OCI-LY7 (cell line): ENCODE data around the gene CYB5R3. TPM values are rescaled to one million over a fixed set of nuclear protein-coding genes. Genes with fewer than 3 reads are reported as not detected.

Source experiments
- BruUV-seq: library from RNA; stranded (reverse); fragments of 400-500 nt; replicated peaks from 2 replicates; lab custom pipeline; 2021; lab: Mats Ljungman, UMichigan
- CTCF ChIA-PET: fragments of 300-600 bp; sonication (Branson Sonifier 250); formaldehyde crosslinking; loops from one replicate; lab custom pipeline; 2022; ENCODE audit warnings: antibody characterized with exemption; ENCODE audit not compliant: unreplicated experiment; lab: Charles Lee
- POLR2A ChIA-PET: fragments of 300-600 bp; sonication (Branson Sonifier 250); formaldehyde crosslinking; loops from one replicate; lab custom pipeline; 2022; ENCODE audit warnings: antibody characterized with exemption; lab: Charles Lee
- DNase-seq: peaks from one replicate; pipeline ENCODE4 v3.0.0-alpha.2; 2015; ENCODE audit warnings: low spot score
- H2AFZ ChIP-seq: fragments of 200-600 bp; sonication (generic), shearing (Covaris generic); 2 replicates; pipeline ENCODE4 v1.6.1; 2014; ENCODE audit warnings: mild to moderate bottlenecking, antibody characterized with exemption, low read length, moderate library complexity
- H3K27ac ChIP-seq: fragments of 200-600 bp; sonication (generic); 2 replicates; pipeline ENCODE4 v1.5.1; 2014; ENCODE audit warnings: mixed run types, low read depth, mild to moderate bottlenecking, moderate library complexity, low read length, inconsistent platforms; ENCODE audit not compliant: poor library complexity, severe bottlenecking
- H3K36me3 ChIP-seq: fragments of 200-600 bp; sonication (generic); 2 replicates; pipeline ENCODE4 v1.6.1; 2014; ENCODE audit warnings: mild to moderate bottlenecking, antibody characterized with exemption, low read length, moderate library complexity, mixed read lengths; ENCODE audit not compliant: insufficient read depth
- H3K4me1 ChIP-seq: fragments of 200-600 bp; sonication (generic); 2 replicates; pipeline ENCODE4 v1.5.1; 2014; ENCODE audit warnings: mild to moderate bottlenecking, low read length; ENCODE audit not compliant: insufficient read depth, poor library complexity, severe bottlenecking
- H3K4me2 ChIP-seq: fragments of 200-600 bp; sonication (generic); 2 replicates; pipeline ENCODE4 v1.6.1; 2014; ENCODE audit warnings: mild to moderate bottlenecking, low read length
- H3K4me3 ChIP-seq: fragments of 200-600 bp; sonication (generic); 2 replicates; pipeline ENCODE4 v1.5.1; 2014; ENCODE audit warnings: mild to moderate bottlenecking, low read depth, low read length; ENCODE audit not compliant: poor library complexity, severe bottlenecking
- H3K79me2 ChIP-seq: fragments of 200-600 bp; sonication (generic); 2 replicates; pipeline ENCODE4 v1.6.1; 2016; ENCODE audit warnings: low read depth, mild to moderate bottlenecking, low read length, moderate library complexity, mixed read lengths; ENCODE audit not compliant: insufficient read depth
- H3K9me2 ChIP-seq: fragments of 200-600 bp; sonication (generic); 2 replicates; pipeline ENCODE4 v1.6.1; 2016; ENCODE audit warnings: mild to moderate bottlenecking, low read length, mixed read lengths; ENCODE audit not compliant: insufficient read depth
- H3K9me3 ChIP-seq: fragments of 200-600 bp; sonication (generic); 2 replicates; pipeline ENCODE4 v1.6.1; 2014; ENCODE audit warnings: mild to moderate bottlenecking, mixed run types, low read length, mixed read lengths
- H4K20me1 ChIP-seq: fragments of 200-600 bp; sonication (generic); 2 replicates; pipeline ENCODE4 v1.6.1; 2014; ENCODE audit warnings: mild to moderate bottlenecking, antibody characterized with exemption, low read length, moderate library complexity, mixed read lengths; ENCODE audit not compliant: insufficient read depth
- EZH2phosphoT487 ChIP-seq: fragments of 200-600 bp; sonication (generic); IDR thresholded peaks from 2 replicates; pipeline ENCODE4 v1.6.1; 2018; ENCODE audit warnings: low read depth, borderline replicate concordance, mild to moderate bottlenecking, mixed run types, antibody characterized with exemption, low read length, moderate library complexity, mixed read lengths
- intact Hi-C: fragments of 100-400 bp; cut with micrococcal nuclease; formaldehyde crosslinking; loops from one replicate; pipeline ENCODE4 v1.10.0; 2022; ENCODE audit not compliant: unreplicated experiment
- total RNA-seq, 2 experiments: library from RNA; depleted of rRNA in 1 of 2; stranded (reverse); fragments of >200 nt in 1 of 2; shearing (Covaris generic) in 1 of 2; gene quantifications; 2 replicates each; pipeline ENCODE4 v1.2.3, GENCODE V29; 2014 to 2022
- TF ChIP-seq, protein P1 (sequence below): fragments of 200-600 bp; sonication (generic); conservative IDR thresholded peaks from 2 replicates; pipeline ENCODE4 v1.5.1; 2014; ENCODE audit warnings: mild to moderate bottlenecking, antibody characterized with exemption, low read length, moderate library complexity, mixed read lengths

The CYB5R3 gene
- total RNA-seq, 2 experiments from 2014 or later: 38.0 to 68.9 TPM

DNA sequence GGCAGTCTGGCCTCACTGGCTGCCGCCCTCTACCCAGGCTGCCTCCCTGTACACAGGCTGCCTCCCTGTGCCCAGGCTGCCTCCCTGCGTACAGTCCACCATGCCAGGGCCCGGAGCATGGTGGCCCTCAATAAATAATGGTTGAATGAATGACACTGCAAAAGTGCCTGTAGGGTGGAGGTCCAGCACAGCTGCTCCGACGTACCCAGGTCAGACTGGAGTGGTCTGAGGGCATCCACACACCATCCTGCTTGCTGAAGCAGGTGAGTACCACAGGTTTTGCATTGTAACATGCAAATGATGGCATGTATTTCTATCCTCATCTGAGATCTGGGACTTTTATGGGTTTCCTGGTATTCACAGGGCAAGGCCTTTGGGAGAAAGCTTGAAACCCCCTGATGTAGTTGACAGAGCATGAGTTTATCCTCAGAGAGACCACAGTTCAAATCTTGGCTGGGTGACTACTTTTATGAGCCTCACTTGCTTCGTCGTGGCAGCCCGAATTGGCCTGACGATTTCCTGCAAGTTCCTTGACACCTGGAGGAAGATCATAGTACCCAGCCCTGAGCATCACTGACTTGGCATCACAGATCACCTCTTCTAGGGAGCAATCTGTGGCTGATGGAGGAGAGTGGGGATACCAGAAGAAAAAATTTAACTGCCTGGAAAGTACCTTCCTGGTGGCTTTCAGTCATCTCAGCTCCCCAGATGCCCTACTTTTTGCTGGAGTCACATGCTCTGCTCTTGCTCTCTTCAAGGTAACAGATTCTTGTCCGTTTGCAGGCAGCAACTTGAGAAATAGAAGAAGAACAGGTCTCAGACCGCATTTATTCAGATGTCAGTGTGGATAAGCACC lies 16.0 kb upstream of the CYB5R3 start:
- Histone ChIP-seq H3K4me1 (peaks cover 46% of the 10 kb centered on the region), H3K27ac (peak overlapping the region; percentile 82), H3K4me3 (peak overlapping the region; percentile 34), H2AFZ (peak overlapping the region; percentile 49; the same call in 1 of the 2 replicates), H3K79me2 (no peaks in the 10 kb centered on the region), H3K9me3 (peaks cover 4% of the 10 kb centered on the region; the same call in 1 of the 2 replicates), H4K20me1 (no peaks in the 10 kb centered on the region), H3K9me2 (no peaks in the 10 kb centered on the region), H3K36me3 (no peaks in the 10 kb centered on the region; the same call in 1 of the 2 replicates), H3K4me2 (peak overlapping the region; percentile 74)
- peak; percentile 67 for DNase-seq
- ChIA-PET CTCF (no interaction called here), POLR2A (interaction anchor here (0.5 to 1.6 kb wide), 2 partner anchors 9 to 427 kb away, joined by 5 read pairs; no protein-coding TSS in a partner anchor)
- no peak for TF ChIP-seq EZH2phosphoT487
- TF ChIP-seq, protein P1, sequence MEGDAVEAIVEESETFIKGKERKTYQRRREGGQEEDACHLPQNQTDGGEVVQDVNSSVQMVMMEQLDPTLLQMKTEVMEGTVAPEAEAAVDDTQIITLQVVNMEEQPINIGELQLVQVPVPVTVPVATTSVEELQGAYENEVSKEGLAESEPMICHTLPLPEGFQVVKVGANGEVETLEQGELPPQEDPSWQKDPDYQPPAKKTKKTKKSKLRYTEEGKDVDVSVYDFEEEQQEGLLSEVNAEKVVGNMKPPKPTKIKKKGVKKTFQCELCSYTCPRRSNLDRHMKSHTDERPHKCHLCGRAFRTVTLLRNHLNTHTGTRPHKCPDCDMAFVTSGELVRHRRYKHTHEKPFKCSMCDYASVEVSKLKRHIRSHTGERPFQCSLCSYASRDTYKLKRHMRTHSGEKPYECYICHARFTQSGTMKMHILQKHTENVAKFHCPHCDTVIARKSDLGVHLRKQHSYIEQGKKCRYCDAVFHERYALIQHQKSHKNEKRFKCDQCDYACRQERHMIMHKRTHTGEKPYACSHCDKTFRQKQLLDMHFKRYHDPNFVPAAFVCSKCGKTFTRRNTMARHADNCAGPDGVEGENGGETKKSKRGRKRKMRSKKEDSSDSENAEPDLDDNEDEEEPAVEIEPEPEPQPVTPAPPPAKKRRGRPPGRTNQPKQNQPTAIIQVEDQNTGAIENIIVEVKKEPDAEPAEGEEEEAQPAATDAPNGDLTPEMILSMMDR: no peak
- BruUV-seq: no TSS peak
- intact Hi-C loops: loop anchor here (1.0 to 2.0 kb wide), 3 partner anchors 42 to 96 kb away; no protein-coding TSS in a partner anchor

DNA sequence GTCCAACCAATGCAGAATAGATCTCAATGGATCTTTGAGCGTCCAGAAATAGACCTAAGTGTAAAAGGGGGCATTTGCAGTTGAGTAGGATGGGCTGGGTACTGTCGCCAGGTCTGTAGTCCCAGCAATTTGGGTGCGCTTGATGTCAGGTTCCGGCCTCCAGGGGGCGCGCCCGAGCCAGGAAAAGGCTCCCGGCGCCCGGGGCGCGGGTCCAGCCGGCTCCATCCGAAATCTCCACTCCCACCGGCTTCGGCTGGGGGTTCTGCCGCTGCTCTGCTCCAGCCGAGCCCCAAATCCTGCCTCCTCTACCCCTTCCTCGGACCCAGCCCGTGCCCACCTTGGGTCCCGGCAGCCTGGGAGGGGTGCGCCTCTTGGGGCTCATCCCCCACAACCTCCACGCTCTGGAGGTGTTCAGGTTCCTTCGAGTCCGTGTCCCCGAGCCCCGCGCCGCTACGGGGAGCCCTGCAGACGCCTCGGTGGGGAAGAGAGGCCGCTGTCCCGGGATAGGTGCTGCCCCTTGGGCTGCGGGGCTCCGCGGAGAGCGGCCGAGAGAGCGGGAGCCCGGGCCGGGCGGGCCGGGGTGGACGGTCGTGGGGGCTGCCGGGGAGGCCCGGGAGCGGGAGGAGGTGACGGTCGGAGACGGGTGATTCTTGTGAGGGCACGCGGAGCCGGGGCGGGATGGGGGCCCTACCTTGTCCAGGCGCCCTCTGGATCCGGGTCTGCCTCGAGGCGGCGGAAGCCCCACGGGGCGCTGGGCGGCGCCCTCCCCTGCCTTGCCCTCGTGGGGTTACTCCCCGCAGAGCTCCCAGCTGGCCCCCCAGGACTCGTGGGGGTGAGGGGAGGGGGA lies 13.0 kb upstream of the CYB5R3 start:
- Histone ChIP-seq H3K4me1 (peaks cover 51% of the 10 kb centered on the region), H4K20me1 (no peaks in the 10 kb centered on the region), H3K27ac (no peak overlapping the region), H3K36me3 (no peaks in the 10 kb centered on the region), H3K4me2 (peak overlapping the region; percentile 80), H3K79me2 (no peaks in the 10 kb centered on the region), H3K9me3 (no peaks in the 10 kb centered on the region), H3K4me3 (peak overlapping the region; percentile 64), H3K9me2 (no peaks in the 10 kb centered on the region), H2AFZ (peak overlapping the region; percentile 79)
- intact Hi-C loops: loop anchor here (1.0 kb wide), 2 partner anchors 30 to 158 kb away; no protein-coding TSS in a partner anchor
- CTCF ChIA-PET: no interaction called here
- peak; percentile 85 for DNase-seq
- POLR2A ChIA-PET: interaction anchor here (0.6 kb wide), 1 partner anchor 42 kb away, joined by 3 read pairs; no protein-coding TSS in a partner anchor
- TF ChIP-seq EZH2phosphoT487: no peak
- TF ChIP-seq, protein P1: peak; percentile 91
- no TSS peak for BruUV-seq
